WERI-Rb-1 (cell line): Measurements from ENCODE around the gene DYSF.
A peak's percentile ranks its signal among the peaks of the same experiment; 100 is the strongest.

Source experiments
- DNase-seq: peaks from one replicate; pipeline ENCODE4 v3.0.0-alpha.2; 2020
- H3K27ac ChIP-seq: fragments of 250-450 bp; sonication (Bioruptor Pico); 2 replicates; pipeline ENCODE4 v1.5.1; 2020; ENCODE audit warnings: mild to moderate bottlenecking, moderate library complexity
- H3K27me3 ChIP-seq: fragments of 250-450 bp; sonication (Bioruptor Pico); 2 replicates; pipeline ENCODE4 v1.5.1; 2021; ENCODE audit warnings: mild to moderate bottlenecking, low read depth, moderate library complexity; ENCODE audit not compliant: insufficient read depth, severe bottlenecking
- H3K36me3 ChIP-seq: fragments of 250-450 bp; sonication (Bioruptor Pico); 2 replicates; pipeline ENCODE4 v1.5.1; 2020; ENCODE audit warnings: mild to moderate bottlenecking, moderate library complexity
- H3K4me3 ChIP-seq: 2 replicates; pipeline ENCODE4 v1.5.1; 2011; ENCODE audit warnings: low read depth, mild to moderate bottlenecking, control low read depth, low read length
- H3K9me3 ChIP-seq: fragments of 250-450 bp; sonication (Bioruptor Pico); 2 replicates; pipeline ENCODE4 v1.5.1; 2021; ENCODE audit warnings: mild to moderate bottlenecking, moderate library complexity; ENCODE audit not compliant: severe bottlenecking
- TF ChIP-seq, protein P1 (sequence below): IDR thresholded peaks from 2 replicates; pipeline ENCODE4 v1.5.1; 2011; ENCODE audit warnings: low read depth, mild to moderate bottlenecking, control low read depth, inconsistent platforms, low read length

Gene DYSF

GRCh38 chr2:71613403-71613952, 160.1 kb downstream of the DYSF start:
- Histone ChIP-seq H3K36me3 (no peaks in the 10 kb centered on the region), H3K27ac (no peak overlapping the region), H3K4me3 (no peak overlapping the region), H3K9me3 (no peaks in the 10 kb centered on the region), H3K27me3 (no peaks in the 10 kb centered on the region)
- peak; percentile 3 for DNase-seq
- TF ChIP-seq, protein P1, sequence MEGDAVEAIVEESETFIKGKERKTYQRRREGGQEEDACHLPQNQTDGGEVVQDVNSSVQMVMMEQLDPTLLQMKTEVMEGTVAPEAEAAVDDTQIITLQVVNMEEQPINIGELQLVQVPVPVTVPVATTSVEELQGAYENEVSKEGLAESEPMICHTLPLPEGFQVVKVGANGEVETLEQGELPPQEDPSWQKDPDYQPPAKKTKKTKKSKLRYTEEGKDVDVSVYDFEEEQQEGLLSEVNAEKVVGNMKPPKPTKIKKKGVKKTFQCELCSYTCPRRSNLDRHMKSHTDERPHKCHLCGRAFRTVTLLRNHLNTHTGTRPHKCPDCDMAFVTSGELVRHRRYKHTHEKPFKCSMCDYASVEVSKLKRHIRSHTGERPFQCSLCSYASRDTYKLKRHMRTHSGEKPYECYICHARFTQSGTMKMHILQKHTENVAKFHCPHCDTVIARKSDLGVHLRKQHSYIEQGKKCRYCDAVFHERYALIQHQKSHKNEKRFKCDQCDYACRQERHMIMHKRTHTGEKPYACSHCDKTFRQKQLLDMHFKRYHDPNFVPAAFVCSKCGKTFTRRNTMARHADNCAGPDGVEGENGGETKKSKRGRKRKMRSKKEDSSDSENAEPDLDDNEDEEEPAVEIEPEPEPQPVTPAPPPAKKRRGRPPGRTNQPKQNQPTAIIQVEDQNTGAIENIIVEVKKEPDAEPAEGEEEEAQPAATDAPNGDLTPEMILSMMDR: no peak

DNA sequence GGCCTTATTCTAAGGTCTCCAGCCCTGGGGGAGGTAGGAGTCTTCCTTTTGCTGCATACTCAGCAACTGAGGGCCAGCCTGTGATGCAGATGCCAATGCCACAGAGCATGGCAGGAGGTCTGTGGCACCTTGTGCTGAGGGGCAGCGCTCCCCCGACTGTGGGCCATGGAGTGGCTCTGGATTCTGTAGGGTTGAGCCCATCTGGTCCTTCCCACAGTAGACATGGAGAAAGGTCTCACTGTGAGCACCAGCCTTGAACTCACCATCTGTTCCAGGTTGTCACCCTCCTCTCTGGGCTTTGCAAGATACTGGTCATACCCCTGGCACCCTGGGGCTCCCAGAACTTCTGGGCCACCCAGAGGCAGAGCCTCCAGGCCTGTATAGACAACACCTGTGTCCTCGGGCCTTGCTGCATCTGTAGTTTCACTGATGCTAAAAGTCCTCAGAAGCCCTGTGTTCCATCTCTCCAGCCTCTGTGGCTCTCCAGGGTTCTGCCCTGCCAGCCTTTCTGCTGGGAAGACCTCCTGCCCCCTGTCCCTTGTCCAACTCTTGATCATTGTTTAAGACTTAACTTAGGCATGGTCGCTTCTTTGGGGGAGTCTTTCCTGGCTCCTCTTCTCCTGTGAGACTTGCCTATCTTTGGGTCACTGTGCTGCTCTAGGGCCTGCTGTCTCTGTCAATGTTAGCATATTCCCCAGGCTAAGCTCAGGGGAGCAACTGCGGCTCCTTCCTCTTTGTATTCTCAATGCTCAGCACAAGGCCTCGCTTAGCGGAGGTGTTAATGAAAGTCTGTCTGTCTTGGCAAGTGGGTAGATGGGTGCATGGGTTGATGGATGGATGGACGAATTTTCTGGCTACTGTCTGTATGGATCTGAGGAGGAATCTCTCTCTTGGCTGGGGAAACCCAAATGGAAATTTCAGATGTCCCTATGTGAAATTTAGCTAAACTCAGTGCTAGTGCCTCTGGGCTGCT, 160.9 kb downstream of the DYSF start:
- Histone ChIP-seq H3K27me3 (no peaks in the 10 kb centered on the region), H3K9me3 (no peaks in the 10 kb centered on the region), H3K4me3 (no peak overlapping the region), H3K27ac (no peak overlapping the region), H3K36me3 (no peaks in the 10 kb centered on the region)
- TF ChIP-seq, protein P1: no peak
- peak; percentile 7 for DNase-seq

DNA sequence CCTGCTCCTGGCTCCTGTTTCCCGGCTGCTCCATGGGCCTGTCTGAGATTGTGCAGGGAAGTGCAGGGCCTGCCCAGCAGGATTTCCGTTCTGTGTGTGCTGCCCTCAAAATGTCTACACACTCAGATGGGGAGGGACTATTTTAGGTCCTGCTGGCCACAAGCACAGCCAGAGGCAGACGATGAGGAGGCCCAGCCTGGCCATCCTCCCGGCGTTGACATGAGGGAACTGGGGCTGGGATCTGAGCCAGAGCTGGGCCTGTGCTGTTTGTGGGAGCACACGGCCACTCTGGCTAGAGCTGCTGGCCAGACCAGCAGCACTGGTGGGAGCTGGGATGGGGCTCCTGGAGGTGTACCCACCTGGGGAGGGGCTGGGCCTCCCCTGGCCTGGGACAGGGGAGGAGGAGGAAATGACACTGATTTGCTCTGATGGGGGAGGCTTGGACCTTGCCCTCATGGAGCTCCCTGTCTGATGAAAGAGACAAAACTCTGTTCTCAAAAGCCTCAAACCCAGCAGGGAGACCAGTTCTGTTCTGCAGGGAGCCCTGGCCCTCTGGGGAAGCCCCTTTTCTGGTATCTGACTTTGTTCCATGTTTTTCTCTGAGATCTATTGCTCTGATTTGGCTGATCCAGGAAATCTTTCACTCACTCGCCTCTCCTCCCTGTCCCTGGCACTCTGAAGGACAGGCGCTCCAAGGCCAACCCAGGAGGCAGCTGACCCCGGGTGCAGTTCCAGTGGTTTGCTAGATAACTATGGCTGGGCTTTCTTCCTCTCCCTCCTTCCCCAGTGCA, 161.8 kb downstream of the DYSF start:
- no peak overlapping the region for H3K27ac ChIP-seq
- TF ChIP-seq, protein P1: no peak
- H3K36me3 ChIP-seq: no peaks in the 10 kb centered on the region
- no peak overlapping the region for H3K4me3 ChIP-seq
- peak; percentile 5 for DNase-seq
- no peaks in the 10 kb centered on the region for H3K9me3 ChIP-seq
- H3K27me3 ChIP-seq: no peaks in the 10 kb centered on the region

GRCh38 chr2:71615767-71616730, 162.7 kb downstream of the DYSF start:
- TF ChIP-seq, protein P1: no peak
- no peak overlapping the region for H3K4me3 ChIP-seq
- H3K27me3 ChIP-seq: no peaks in the 10 kb centered on the region
- no peak for DNase-seq
- H3K27ac ChIP-seq: no peak overlapping the region
- no peaks in the 10 kb centered on the region for H3K36me3 ChIP-seq
- H3K9me3 ChIP-seq: no peaks in the 10 kb centered on the region

GRCh38 chr2:71617266-71617665, 163.9 kb downstream of the DYSF start:
- no peaks in the 10 kb centered on the region for H3K36me3 ChIP-seq
- no peak overlapping the region for H3K27ac ChIP-seq
- H3K4me3 ChIP-seq: no peak overlapping the region
- TF ChIP-seq, protein P1: no peak
- H3K27me3 ChIP-seq: no peaks in the 10 kb centered on the region
- no peak for DNase-seq
- H3K9me3 ChIP-seq: no peaks in the 10 kb centered on the region
